DMS153 (cell line): ENCODE data around the gene TNFRSF13B.
"Not testable (repeated sequence)": the region's sequence is repeated elsewhere in the genome, so short reads cannot be mapped to it uniquely, and the experiment has no call there.

Source experiments
- DNase-seq: peaks from one replicate; lab custom pipeline; 2025; lab: John Stamatoyannopoulos, UW

The TNFRSF13B gene

DNA sequence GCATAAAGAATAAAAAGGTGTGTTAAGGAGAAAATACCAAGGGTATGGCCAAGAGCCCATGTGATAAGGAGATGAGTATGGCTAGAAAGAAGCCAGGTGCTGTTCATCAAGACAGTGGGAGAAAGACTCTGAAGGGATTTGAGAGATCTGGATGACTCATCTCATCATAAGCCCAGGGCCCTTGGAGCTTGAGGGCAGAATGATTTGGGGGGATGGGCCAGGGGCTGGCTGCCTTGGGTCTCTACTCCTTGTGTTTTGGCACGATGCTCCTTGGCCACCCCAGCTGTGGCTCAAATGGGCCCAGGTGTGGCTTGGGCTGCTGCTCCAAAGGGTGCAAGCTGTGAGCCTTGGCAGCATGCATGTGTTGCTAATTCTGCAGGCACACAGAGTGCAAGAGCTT is 14.5 kb upstream of the TNFRSF13B start:
- DNase-seq = no peak

DNA sequence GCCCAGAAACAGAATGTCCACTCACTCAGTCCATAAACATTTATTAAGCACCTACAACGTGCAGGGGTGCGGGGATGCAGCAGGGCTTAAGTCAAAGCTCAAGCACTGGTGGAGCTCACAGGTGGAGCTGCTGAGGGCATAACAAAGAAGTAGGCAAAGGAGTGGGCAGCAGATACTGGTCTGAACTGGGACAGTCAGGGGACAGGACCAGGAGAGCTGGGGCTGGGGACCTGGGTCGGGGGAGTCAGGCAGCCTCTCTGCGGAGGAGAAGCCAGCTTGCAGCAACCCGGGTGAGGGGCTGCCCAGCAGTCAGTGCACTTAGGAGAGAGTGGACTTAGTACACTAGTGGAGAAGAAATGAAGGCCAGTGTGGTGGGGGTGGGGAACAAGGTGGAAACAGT is 10.0 kb upstream of the TNFRSF13B start:
- DNase-seq = no peak

DNA sequence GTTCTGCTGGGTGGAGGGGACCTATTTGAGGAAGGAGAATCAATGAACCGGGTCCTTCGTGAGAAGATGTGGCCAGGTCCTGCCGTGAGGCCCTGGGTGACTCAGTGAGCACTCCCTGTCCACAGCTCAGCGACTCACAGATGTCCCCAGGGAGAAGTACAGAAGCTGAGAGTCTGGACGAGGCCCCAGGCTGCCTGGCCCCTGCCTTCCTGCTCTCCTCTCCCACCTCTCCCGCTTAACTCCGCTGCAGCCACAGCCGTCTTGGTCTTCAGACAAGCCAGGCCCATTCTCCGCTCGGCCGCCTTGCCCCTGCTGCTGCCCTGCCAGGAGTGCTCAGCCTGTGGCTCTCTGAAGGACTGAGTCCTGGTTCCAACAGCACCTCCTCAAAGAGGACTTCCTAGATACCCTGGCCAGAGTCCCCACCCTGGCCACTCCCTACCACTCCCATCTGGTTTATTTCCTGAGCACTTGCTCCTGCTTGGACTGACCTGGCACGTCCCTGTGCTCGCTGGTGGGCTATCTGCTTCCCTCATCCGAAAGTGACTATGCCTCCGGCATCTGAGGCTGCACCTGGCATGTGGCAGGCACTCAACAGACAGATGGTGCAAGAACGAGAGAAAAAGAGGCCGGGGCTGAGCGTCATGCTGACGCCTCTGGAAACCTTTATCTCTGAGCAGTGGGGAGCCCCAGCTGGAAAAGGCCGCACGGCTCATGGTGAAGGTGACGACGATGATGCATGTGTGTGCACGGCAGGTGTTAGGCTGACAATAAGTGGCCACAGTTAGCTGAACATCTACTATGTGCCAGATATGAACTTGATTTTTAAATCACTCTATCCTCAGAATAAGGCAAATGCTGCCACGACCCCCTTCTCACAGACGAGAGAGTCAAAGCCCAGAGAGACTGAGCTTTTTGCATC is 9.2 kb upstream of the TNFRSF13B start:
- no peak for DNase-seq

DNA sequence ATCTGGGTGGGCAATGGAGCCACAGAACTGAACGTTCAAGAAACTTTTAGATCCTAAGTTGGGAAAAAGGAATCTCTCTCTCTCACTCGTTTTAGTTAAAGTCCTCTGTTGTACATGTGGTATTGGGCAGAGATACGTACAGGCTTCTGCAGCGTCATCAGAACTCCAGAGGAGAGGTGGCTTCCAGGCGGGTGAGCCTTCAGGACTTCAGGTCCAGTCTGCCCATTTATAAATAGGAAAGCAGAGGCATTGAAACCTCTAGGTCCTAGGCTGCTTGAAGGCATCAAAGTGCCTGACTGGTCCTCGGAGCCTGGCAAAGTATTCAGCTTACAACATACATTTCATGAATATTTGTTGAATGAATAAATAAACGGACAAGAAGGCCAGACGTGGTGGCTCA is 8.1 kb upstream of the TNFRSF13B start:
- no peak for DNase-seq

DNA sequence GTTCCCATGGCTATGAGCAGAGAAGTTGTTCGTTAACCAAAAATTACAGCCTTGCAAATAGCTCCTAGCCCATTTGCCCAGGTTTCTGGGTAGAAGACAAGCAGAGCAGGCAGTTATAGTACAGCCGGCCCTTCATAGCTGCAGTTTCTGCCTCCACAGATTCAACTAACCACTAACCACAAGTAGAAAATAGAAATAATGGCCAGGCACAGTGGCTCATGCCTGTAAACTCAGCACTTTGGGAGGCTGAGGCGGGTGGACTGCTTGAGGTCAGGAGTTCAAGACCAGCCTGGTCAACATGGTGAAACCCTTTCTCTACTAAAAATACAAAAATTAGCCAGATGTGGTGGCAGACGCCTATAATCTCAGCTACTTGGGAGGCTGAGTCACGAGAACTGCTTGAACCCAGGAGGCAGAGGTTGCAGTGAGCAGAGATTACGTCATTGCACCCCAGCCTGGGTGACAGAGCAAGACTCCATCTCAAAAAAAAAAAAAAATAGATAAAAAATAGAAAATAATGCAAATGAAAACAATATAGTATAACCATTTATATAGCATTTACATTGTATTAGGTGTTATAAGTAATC is 7.4 kb upstream of the TNFRSF13B start:
- DNase-seq = not testable (repeated sequence)

DNA sequence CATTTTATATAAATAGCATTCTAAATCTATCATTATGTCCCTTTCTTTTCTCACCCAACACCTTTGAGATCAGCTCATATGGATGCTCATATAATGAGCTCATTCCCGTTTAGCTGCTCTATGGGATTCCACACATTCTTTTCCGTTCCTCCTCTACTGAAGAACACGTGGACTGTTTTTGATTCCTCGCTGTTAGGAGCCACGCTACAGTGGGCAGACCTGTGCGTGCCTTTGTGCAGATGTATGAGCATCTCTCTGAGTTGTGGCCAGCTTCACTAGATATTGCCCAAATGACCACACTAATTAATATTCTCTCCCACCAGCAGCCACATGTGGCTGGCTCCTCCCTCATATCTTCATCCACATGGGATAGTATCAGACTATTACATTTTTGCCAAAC is 6.0 kb upstream of the TNFRSF13B start:
- no peak for DNase-seq

DNA sequence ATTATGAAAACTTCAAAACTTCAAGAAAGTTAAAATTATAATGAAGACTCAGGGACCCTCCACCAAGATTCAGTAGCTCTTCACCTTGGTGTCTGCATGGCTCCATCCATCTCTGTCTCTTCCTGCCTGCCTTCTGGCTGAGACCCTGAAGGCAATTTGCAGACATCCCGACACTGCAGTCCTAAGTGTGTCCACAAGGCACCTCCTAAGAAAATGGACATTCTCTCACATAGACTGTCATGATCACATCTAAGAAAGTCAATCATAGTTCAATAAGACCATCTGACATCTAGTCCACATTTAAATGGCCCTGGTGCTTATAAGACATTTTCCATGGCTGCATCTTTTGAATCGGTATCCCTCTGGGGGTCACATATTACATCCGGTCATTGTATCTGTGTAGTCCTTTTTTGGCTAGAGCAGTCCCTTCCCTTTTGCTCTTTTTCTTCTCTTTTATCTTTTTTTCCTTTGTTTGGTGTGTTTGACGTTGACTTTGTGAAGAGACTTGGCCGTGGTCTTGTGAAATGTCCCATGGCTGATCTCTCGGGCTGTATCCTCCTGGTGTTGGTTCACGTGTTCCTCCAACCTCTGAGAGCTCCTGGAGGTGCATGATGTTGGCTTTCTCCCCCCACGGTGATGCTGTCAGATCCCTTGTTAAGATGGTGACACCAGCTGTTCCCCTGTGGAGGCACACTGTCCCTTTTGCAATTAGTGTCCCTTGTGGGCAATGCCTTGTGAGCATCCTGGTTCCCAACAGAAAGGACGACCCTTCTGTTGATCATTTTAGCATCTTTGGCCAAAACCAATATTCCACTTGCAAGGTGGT is 5.0 kb upstream of the TNFRSF13B start:
- DNase-seq = no peak

DNA sequence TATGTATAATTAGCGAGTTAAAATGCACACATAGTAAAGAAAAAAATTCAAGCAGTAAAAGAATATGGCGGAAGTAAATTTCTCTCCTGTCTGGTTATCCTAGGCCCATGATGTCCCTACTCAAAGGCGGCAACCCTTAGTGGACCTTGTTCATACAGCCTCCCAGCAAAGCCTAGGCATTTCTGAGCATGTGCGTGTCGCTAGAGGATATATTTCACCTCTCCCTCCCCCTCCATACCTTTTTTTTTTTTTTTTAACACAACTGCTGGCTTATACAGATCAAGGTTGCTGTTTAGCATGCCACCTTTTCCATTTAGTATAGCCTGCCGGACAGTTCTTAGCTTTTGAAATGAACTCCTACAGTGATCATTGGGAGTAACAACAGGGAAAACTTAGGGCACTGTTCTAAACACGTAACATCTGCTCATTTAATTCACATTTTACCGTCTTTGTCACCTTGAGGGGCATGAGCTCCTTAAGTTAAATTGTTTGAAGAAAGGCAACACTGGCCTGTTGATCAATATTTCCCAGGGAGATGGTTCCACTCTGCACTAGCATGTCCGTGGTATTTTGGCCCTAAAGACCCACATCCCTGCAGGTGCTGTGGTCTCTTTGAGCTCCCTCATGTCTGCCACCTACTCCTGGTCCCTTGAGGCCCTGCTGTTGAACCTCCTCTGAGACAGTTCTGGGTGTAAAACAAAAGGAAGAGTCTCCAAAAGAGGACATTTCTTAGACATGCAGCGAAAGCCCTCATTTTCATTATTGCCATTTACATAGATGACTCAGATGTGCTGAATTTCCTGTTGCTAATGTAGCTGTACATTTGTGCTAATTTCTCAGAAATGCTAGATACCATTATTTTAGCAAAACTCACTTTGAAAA is 4.1 kb upstream of the TNFRSF13B start:
- no peak for DNase-seq

DNA sequence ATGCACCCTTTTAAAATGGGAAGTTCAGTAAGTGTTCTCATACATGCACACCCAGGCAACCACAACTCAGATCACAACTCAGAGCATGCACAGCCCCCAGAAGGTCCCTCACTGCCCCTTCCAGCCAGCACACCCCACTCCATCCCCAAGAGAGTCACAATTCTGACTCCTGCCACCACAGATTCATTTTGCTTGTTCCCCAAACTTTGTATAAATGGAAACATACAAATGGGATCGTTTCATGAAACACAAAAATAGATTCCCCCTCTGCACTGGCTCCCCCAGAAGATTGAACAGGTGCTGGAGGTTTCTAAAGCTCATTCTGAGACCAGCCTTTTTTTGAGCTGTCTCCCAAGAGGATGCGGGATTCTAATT is 3.3 kb upstream of the TNFRSF13B start:
- DNase-seq = no peak

DNA sequence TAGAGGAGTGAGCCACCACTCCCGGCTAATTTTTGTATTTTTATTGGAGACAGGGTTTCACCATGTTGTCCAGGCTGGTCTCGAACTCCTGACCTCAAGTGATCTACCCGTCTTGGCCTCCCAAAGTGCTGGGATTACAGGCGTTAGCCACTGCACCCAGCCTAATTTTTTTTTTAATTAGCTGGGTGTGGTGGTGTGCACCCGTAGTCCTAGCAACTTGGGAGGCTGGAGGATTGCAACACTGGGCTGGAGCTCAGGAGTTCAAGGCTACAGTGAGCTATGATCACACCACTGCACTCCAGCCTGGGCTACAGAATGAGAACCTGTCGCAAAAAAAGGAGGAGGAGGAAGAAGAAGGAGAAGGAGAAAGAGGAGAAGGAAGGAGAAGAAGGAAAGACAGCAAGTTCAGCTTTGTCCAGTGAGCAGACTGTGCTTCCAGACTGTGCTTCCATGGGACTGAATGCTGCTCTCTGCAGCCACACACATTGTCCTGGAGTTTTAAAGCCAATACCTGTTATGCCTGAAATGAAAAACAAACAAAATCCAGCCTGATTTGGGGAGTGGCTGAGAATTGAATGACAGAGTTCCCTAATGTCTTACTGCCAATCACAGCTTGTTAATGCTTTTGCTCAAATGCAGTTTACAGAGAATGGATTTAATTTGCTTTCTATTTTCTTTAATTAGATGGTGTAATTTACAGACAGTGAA is 2.8 kb upstream of the TNFRSF13B start:
- no peak for DNase-seq

DNA sequence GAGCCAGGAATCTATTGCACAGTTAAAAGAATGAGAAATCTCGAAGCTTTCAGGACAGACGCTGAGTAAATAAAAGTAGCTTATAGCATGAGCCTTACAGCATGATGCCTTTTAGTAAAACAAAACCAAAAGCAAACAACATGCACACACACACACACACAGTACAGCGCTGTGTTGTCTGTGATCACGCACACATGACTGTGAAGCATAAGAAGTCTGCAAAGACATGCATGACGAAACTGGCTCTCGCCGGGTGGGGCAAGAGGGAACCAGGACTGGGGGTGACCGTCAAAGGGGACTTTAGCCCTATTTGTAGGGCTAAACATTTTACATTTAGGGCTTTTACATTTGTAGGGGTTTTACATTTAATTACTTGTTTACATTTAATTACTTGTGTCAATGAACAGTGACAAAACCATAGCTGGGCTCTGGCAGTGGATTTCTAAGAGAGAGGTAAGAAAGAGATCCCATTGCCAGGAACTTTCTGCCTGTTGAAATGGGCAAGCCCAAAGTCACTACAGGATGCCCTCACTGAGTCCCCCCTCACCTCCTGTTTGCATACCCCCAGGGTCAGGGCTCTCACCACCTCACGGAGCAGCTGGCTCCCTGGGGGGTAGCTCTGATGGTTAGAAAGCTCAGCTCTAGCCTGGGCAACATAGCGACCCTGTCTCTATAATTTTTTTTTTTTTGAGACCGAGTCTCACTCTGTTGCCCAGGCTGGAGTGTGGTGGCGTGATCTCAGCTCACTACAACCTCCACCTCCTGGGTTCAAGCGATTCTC is 2.0 kb upstream of the TNFRSF13B start:
- no peak for DNase-seq

DNA sequence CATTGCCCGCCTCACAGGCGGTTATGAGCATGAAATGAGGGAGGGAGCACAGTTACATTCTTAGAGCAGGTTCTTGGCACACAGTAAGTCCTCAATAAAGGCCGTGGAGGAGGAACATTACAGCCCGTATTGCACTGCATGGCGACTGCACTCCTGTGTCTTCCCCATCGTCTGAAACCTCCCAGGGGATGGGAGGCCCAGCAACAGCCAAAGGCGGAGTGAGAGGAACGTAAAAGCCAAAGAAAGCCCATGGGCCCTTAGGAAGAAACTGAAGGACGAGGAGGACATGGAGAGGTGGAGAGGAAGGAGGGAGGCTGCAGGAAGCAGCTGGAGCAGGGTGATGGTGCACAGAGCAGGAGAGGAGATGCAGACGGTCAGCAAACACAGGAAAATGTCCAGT is 1.1 kb upstream of the TNFRSF13B start:
- not testable (repeated sequence) for DNase-seq

DNA sequence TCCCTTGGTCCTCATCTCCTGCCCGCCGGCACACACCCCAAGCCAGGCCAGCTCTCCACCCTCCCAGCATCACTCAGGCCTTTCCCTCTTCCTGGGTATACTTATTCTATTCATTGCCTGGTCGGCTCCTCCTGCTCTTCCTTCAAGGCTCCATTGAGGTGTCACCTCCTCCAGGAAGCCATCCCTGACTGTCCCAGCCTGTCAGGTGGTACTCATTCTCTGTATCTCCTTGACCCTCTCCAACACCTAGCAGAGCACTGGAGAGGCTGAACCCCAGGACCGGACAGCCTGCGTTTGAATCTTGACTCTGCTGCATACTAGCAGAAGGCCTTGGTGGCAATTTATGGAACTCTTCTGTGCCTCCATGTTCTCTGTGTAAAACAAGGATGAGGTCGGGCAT is 428 bp upstream of the TNFRSF13B start:
- DNase-seq = no peak

DNA sequence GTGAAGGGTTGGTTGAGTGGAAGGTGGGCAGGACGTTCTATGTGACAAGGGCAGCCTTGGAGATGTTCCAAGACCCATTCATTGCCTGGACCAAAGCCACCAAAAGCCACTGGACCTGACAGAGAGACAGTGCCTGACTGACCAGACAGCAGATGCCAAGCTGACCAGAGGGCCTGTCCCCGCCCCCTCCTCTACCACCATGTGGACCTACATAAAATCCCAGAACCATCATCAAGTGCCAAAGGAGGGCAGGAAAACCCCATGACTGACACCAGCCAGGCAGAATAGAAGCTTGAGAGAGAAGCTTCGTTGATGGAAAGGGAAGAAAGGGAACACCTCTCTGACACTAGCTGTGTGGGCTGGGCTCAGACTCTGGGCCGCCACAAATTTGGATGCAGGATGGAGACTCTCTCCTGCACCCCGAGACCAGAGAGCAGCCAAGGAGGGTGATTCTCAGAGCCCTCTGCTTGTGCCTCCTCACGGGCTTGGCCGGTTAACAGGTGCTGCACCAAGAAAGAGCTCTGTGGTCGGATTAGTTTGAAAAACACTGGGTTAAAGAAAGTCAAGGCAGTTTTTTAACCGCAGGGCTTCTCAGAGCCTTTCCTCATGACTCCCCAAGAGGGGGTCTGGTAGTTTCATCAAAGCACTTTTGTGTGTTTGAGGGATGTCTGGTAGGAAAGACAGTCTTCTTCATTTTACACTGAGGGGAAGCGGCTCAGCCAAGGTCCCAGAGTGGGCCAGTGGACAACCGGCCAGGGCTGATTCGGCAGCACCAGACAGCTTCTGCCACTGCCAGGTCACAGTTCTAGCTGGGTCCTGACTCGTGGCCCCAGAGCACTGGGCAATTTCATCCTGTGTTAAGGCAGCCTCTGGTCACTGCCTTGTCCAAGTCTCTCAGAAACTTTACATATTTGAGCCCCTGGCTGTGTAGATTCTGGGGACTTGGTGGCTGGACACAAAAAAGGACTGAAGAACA is 1.7 kb downstream of the TNFRSF13B start:
- DNase-seq = no peak

DNA sequence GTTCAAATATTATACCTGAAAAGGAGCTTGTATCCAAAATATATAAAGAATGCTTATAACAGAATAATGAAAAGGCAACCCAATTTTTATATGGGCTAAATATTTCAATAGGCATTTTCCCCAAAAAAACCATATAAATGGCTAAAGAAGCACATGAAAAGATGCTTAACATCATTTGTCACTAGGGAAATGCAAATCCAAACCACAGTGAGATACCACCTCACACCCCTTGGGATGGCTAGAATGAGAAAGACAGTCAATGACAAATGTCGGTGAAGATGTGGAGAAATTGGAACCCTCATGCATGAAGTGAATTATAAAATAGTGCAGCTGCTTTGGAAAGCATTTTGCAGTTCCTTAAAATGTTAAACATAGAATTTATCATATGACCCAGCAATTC is 3.1 kb downstream of the TNFRSF13B start:
- no peak for DNase-seq

DNA sequence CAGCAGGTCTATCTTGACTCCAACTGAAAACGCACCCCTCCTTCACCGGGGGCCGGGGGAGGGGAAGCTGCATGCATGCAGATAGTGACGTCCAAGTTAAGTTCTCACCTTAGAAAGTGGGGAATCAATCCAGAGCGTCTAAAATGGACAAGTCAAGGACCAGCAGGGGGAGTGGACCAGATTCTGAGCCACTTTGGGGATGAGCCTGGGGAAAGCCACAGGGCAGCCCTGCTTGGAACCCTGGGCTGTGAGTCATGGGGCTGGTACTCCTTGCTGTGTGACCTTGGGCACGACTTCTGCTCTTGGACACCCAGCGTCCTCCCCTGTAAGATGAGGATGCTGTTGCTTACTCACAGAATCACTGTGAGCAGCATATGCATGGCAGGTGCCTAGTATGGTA is 9.1 kb downstream of the TNFRSF13B start:
- DNase-seq = no peak

DNA sequence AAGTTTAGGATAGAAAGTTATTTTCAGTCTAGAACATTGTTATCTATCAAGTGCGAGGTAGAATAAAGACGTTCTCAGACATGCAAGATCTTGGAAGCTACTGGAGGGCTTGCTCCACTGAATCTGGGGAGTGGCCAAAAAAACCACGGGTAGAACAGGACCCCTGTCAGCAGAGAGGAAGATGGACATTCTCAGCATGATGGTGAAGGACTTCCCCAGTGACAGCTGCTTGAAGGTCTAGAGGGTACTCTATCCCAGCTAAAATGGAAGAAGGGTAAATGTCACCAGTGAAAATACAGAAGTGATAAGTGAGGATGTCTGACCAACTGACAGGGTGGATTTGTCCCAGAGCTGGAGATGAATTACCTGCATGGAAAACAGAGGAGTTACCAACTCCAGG is 10.1 kb downstream of the TNFRSF13B start:
- DNase-seq = no peak

DNA sequence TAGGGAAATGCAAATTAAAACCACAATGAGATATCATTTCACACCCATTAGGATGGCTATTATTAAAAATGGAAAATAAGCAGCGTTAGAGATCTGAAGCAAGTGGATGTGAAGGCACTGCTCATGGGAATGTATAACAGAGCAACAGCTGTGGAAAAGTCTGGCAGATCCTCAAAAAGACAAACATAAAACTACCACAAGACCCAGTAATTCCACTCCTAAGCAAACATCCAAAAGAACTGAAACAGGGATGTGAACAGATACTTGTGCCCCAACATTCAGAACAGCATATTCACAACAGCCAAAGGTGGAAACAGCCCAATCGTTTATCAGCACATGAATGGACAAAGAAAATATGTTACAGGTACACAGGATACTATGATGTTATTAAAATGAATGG is 10.9 kb downstream of the TNFRSF13B start:
- DNase-seq = not testable (repeated sequence)

DNA sequence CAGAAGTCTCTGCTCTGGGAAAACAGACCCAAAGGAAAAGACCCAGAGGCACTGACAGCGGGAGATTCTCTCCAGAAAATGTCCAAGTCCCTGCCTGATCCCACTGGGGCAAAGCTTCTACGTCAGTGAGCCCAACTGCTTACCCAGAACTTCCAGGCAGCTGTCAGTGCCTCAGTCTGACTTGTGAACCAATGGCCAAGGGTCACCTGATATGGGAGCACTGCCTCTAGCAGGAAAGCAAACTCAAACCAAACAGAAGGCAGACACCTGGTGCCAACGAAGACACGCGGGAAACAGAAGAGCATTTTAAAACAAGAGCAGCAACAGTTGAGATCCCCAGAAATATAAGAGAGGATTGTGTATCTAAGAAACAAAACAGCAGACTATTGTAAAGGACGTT is 16.9 kb downstream of the TNFRSF13B start:
- DNase-seq = not testable (repeated sequence)
